ENCODE data around the gene PLD1. TPM values are rescaled to one million over a fixed set of nuclear protein-coding genes. Genes with fewer than 3 reads are reported as not detected.

PLD1 gene
- total RNA-seq, 6 experiments from 2014 or later = 13.3 to 29.9 (median 18.5) TPM

DNA sequence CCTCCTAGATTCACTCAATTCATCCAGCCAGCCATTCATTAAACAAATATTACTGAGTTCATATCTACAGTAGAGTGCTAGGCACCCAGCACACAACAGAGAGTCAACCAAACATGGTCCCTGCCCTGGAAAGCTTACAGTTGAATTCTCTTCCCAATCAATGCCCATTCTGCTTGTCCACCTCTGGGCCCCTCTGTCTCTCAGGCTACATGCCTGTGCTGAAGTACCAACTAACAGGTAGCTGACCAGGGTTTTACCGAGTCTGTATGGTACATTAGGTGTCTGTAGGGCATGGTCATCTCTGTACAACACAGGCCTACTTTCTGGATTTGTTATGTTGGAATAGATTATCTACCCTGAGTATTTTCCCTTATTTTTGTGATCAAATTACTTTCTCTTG is 23.3 kb downstream of the PLD1 start:
- no peak overlapping the region for H3K27ac ChIP-seq
- TF ChIP-seq, protein P1, sequence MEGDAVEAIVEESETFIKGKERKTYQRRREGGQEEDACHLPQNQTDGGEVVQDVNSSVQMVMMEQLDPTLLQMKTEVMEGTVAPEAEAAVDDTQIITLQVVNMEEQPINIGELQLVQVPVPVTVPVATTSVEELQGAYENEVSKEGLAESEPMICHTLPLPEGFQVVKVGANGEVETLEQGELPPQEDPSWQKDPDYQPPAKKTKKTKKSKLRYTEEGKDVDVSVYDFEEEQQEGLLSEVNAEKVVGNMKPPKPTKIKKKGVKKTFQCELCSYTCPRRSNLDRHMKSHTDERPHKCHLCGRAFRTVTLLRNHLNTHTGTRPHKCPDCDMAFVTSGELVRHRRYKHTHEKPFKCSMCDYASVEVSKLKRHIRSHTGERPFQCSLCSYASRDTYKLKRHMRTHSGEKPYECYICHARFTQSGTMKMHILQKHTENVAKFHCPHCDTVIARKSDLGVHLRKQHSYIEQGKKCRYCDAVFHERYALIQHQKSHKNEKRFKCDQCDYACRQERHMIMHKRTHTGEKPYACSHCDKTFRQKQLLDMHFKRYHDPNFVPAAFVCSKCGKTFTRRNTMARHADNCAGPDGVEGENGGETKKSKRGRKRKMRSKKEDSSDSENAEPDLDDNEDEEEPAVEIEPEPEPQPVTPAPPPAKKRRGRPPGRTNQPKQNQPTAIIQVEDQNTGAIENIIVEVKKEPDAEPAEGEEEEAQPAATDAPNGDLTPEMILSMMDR (IDR thresholded peaks at IDR 0.05) = no peak
- TF ChIP-seq POLR2A (IDR thresholded peaks at IDR 0.05) = no peak
- H3K9me3 ChIP-seq = no peaks in the 10 kb centered on the region
- H3K27me3 ChIP-seq = no peaks in the 10 kb centered on the region
- no peak for ATAC-seq
- 100% methylated on average over 1 of the region's 1 CpG for WGBS (ENCODE audit: insufficient coverage, low coverage, low lambda C conversion rate, missing lambda C conversion rate)
- intact Hi-C loops (cut with DNase I) = no loop called here
- H3K4me3 ChIP-seq = no peak overlapping the region
- no peak for DNase-seq
- H3K4me1 ChIP-seq = peaks cover 0 to 9% (median 0%) of the 10 kb centered on the region in 4 donors
- H3K36me3 ChIP-seq = no peaks in the 10 kb centered on the region

GRCh38 chr3:171784937-171785336 is 25.3 kb downstream of the PLD1 start:
- ATAC-seq = no peak

GRCh38 chr3:171784387-171784786 is 25.9 kb downstream of the PLD1 start:
- Histone ChIP-seq H3K36me3 (no peaks in the 10 kb centered on the region), H3K27ac (no peak overlapping the region), H3K27me3 (no peaks in the 10 kb centered on the region), H3K9me3 (no peaks in the 10 kb centered on the region), H3K4me1 (peaks cover 0 to 9% (median 0%) of the 10 kb centered on the region in 4 donors), H3K4me3 (no peak overlapping the region)
- TF ChIP-seq, protein P1 (IDR thresholded peaks at IDR 0.05) = no peak
- no peak for TF ChIP-seq POLR2A (IDR thresholded peaks at IDR 0.05)
- DNase-seq (no peak), ATAC-seq (no peak)
- intact Hi-C loops (cut with DNase I) = no loop called here
- 38% methylated on average over 1 of the region's 2 CpGs for whole genome bisulfite sequencing (ENCODE audit: insufficient coverage, low coverage, low lambda C conversion rate, missing lambda C conversion rate)

More at GRCh38 chr3:171784937-171785336, 25.3 kb downstream of the PLD1 start:
- no peaks in the 10 kb centered on the region for H3K9me3 ChIP-seq
- intact Hi-C loops (cut with DNase I) = no loop called here
- 90% methylated on average over 5 of the region's 5 CpGs for WGBS (ENCODE audit: insufficient coverage, low coverage, low lambda C conversion rate, missing lambda C conversion rate)
- no peak for DNase-seq
- H3K27me3 ChIP-seq = no peaks in the 10 kb centered on the region
- no peak overlapping the region for H3K27ac ChIP-seq
- no peak for TF ChIP-seq POLR2A (IDR thresholded peaks at IDR 0.05)
- TF ChIP-seq, protein P1 (IDR thresholded peaks at IDR 0.05) = no peak
- H3K4me1 ChIP-seq = peaks cover 0 to 9% (median 0%) of the 10 kb centered on the region in 4 donors
- H3K36me3 ChIP-seq = no peaks in the 10 kb centered on the region
- no peak overlapping the region for H3K4me3 ChIP-seq

DNA sequence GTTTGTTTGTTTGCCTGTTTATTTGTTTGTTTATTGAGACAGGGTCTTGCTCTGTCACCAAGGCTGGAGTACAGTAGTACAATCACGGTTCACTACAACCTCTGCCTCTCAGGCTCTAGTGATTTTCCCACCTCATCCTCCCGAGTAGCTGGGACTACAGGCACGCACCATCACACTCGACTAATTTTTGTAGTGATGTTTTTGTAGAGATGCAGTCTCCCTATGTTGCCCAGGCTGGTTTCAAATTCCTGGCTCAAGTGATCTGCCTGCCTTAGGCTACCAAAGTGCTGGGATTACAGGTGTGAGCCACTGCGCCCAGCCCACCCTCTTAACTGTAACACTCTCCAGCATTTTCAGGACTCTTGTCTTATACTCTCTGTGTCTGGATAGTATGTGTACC is 26.7 kb downstream of the PLD1 start:
- H3K9me3 ChIP-seq = no peaks in the 10 kb centered on the region
- no peak overlapping the region for H3K27ac ChIP-seq
- H3K4me1 ChIP-seq = peaks cover 0 to 3% (median 0%) of the 10 kb centered on the region in 4 donors
- 64% methylated on average over 3 of the region's 5 CpGs for WGBS (ENCODE audit: insufficient coverage, low coverage, low lambda C conversion rate, missing lambda C conversion rate)
- H3K4me3 ChIP-seq = no peak overlapping the region
- no peaks in the 10 kb centered on the region for H3K27me3 ChIP-seq
- no peak for DNase-seq
- H3K36me3 ChIP-seq = no peaks in the 10 kb centered on the region
- no peak for TF ChIP-seq POLR2A (IDR thresholded peaks at IDR 0.05)
- TF ChIP-seq, protein P1 (IDR thresholded peaks at IDR 0.05) = no peak
- intact Hi-C loops (cut with DNase I) = no loop called here
- no peak for ATAC-seq

GRCh38 chr3:171783086-171783485 is 27.2 kb downstream of the PLD1 start:
- 83% methylated on average over 2 of the region's 2 CpGs for WGBS (ENCODE audit: insufficient coverage, low coverage, low lambda C conversion rate, missing lambda C conversion rate)
- no peak for ATAC-seq
- no peak for TF ChIP-seq POLR2A (IDR thresholded peaks at IDR 0.05)
- TF ChIP-seq, protein P1 (IDR thresholded peaks at IDR 0.05) = no peak
- H3K4me1 ChIP-seq = no peaks in the 10 kb centered on the region
- H3K4me3 ChIP-seq = no peak overlapping the region
- DNase-seq = no peak
- H3K36me3 ChIP-seq = no peaks in the 10 kb centered on the region
- H3K27me3 ChIP-seq = no peaks in the 10 kb centered on the region
- no peaks in the 10 kb centered on the region for H3K9me3 ChIP-seq
- intact Hi-C loops (cut with DNase I) = no loop called here
- no peak overlapping the region for H3K27ac ChIP-seq

Measured in right lobe of liver (tissue), 6 donors.